ENCODE results near the gene TMC8.

TMC8 gene

DNA sequence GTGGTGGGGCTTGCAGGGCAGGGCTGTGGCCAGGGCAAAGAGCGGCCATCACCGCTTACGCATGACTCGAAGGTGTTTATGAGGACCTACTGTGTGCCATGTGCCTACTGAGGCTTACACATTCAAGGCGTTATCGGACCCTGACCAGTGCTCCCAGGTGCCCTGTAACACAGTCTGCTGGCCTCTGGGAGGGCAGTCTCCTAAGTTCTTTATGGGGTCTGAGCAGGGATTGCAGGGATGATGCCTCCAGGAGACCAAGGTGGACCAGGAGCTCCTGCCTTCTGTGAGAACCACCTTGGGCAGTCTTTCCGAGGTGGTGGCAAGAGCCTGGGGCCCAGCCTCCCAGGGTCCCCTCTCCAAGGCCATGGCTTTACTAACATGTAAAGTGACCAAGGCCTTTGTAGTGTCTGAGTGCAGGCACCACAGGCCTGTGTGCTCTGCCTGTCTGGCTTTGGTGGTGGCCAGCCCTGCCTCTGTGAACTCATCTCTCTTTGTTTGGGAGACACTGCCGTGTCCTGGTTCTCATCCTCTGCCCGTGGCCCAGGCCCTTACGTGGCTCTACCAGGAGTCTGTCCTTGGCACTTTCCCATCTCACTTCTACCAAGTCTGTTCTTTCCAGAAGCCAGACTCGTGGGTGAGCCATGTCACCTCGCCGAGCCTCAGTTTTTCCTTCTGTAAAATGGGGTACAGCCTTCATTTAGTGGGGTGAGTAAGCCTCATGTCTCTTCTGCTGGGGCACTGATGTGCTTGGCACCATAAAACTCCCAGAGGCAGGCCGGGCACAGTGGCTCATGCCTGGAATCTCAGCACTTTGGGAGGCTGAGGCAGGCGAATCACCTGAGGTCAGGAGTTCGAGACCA is 34.4 kb downstream of the TMC8 start:
- ChIA-PET POLR2A (interaction anchor here (1.3 to 1.6 kb wide), 2 partner anchors 23 to 35 kb away, joined by 3 read pairs; partner anchors contain the start of gene TMC8), CTCF (interaction anchor here (2.2 kb wide), 1 partner anchor 12 kb away, joined by 11 read pairs; no protein-coding TSS in a partner anchor)
- Histone ChIP-seq H3K36me3 (ENCODE audit: control insufficient read depth in 2 of 2, insufficient read depth in 1 of 2, low read length in 2 of 2) (no peaks in the 10 kb centered on the region), H3K4me3 (ENCODE audit: low read depth, low read length) (no peak overlapping the region), H3K9me3 (ENCODE audit: control insufficient read depth, insufficient read depth, low read depth, low read length) (no peaks in the 10 kb centered on the region), H3K4me1 (ENCODE audit: control insufficient read depth, insufficient read depth, low read length) (no peaks in the 10 kb centered on the region), H3K27ac (ENCODE audit: extremely low read depth, low read depth, low read length) (no peak overlapping the region)
- TF ChIP-seq ZNF350 (tag by site-specific recombination; IDR thresholded peaks at IDR 0.05) (no peak), ZNF530 (tag by site-specific recombination; IDR thresholded peaks at IDR 0.05; ENCODE audit: low read depth) (no peak), ZNF423 (tag by site-specific recombination; IDR thresholded peaks at IDR 0.05) (no peak), SP3 (tag by site-specific recombination; IDR thresholded peaks at IDR 0.05) (no peak)
- TF ChIP-seq, protein P1, sequence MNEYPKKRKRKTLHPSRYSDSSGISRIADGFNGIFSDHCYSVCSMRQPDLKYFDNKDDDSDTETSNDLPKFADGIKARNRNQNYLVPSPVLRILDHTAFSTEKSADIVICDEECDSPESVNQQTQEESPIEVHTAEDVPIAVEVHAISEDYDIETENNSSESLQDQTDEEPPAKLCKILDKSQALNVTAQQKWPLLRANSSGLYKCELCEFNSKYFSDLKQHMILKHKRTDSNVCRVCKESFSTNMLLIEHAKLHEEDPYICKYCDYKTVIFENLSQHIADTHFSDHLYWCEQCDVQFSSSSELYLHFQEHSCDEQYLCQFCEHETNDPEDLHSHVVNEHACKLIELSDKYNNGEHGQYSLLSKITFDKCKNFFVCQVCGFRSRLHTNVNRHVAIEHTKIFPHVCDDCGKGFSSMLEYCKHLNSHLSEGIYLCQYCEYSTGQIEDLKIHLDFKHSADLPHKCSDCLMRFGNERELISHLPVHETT (tag by site-specific recombination; IDR thresholded peaks at IDR 0.05), result no peak

DNA sequence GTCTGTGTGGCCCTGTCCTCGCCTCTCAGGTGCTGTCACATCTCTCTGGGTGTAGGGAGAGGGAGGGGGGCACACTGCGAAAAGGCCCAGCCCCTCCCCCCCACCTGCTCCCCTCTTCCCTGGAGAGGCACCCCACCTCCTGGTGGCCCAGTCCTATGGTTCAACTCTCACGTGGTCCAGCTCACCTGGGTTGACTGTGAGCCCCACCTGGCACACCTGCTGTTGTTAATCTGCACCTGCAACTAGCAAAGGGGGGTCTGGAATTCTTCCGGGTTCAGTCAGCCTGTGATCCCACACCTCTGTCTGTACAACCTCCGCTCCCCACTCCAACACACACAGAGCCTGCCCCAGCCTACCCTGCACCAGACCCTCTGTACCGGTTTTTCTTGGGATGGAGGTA is 35.8 kb downstream of the TMC8 start:
- ChIA-PET POLR2A (interaction anchor here (0.9 kb wide), 1 partner anchor 82 kb away, joined by 3 read pairs; no protein-coding TSS in a partner anchor), CTCF (interaction anchor here (1.0 kb wide), 1 partner anchor 153 kb away, joined by 3 read pairs; no protein-coding TSS in a partner anchor)

DNA sequence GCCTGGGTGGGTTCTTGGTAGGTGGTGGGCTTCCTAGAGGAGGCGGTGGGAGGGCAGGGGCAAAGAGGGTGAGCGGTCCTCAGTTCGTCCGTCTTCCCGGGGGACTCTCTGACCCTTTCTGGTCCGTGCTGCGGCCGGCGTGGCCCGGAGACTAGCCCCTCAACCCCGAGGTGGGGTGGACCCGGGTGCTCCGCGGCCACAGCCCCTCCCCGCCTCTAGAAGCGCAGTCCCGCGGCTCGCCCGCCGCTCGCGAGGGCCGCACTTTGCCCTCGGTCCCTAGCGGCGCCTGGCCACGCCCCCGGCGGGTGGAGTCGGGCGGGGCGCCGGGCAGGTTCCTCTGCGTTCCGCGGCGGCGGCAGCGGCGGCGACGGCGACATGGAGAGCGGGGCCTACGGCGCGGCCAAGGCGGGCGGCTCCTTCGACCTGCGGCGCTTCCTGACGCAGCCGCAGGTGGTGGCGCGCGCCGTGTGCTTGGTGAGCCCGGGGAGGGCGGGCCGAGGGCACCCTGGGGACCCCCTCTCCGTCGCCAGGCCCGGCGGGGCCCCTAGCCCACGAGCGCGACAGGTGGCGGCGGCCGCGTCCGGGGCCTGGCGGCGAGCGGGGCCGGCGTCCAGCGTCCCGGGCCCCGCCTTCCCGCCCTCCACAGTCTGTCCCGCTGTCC is 37.8 kb downstream of the TMC8 start, which contains the start of gene SYNGR2:
Gene SYNGR2 (plus strand): TSS at position 340 of the 661 bp plus-strand sequence. CDS start 36 bp downstream, at position 376.
- CTCF ChIA-PET, result no interaction called here
- H3K9me3 ChIP-seq (ENCODE audit: control insufficient read depth, insufficient read depth, low read depth, low read length), result no peaks in the 10 kb centered on the region
- POLR2A ChIA-PET, result interaction anchor here (0.7 to 4.6 kb wide), 4 partner anchors 10 to 27 kb away, joined by 3 to 47 read pairs (median 6); partner anchors contain the start of genes AFMID and TK1
- H3K36me3 ChIP-seq (ENCODE audit: control insufficient read depth in 2 of 2, insufficient read depth in 1 of 2, low read length in 2 of 2), result peaks cover 0 to 33% of the 10 kb centered on the region in 2 experiments; a peak in 2 of 3 replicates
- no peaks in the 10 kb centered on the region; the same call in 1 of the 2 replicates for H3K4me1 ChIP-seq (ENCODE audit: control insufficient read depth, insufficient read depth, low read length)
- H3K4me3 ChIP-seq (ENCODE audit: low read depth, low read length), result peak within 1 kb of the TSS; percentile 67
- H3K27ac ChIP-seq (ENCODE audit: extremely low read depth, low read depth, low read length), result peak within 1 kb of the TSS; percentile 78; the same call in 1 of the 2 replicates
- TF ChIP-seq ZEB2 (tag by site-specific recombination; IDR thresholded peaks at IDR 0.05) (no peak; the same call in none of the 2 replicates), ZNF324 (tag by site-specific recombination; IDR thresholded peaks at IDR 0.05) (no peak), ZNF530 (tag by site-specific recombination; IDR thresholded peaks at IDR 0.05; ENCODE audit: low read depth) (no peak), ZNF785 (tag by site-specific recombination; IDR thresholded peaks at IDR 0.05) (no peak), ZFP3 (tag by site-specific recombination; IDR thresholded peaks at IDR 0.05; ENCODE audit: low read depth) (no peak), HOXA7 (CRISPR knock-in tag; IDR thresholded peaks at IDR 0.05; ENCODE audit: borderline replicate concordance) (no peak), ZBTB48 (tag by site-specific recombination; IDR thresholded peaks at IDR 0.05) (peak; percentile 99), ZNF239 (tag by site-specific recombination; IDR thresholded peaks at IDR 0.05) (no peak), PRDM1 (tag by site-specific recombination; IDR thresholded peaks at IDR 0.05) (no peak)
- TF ChIP-seq, protein P2, sequence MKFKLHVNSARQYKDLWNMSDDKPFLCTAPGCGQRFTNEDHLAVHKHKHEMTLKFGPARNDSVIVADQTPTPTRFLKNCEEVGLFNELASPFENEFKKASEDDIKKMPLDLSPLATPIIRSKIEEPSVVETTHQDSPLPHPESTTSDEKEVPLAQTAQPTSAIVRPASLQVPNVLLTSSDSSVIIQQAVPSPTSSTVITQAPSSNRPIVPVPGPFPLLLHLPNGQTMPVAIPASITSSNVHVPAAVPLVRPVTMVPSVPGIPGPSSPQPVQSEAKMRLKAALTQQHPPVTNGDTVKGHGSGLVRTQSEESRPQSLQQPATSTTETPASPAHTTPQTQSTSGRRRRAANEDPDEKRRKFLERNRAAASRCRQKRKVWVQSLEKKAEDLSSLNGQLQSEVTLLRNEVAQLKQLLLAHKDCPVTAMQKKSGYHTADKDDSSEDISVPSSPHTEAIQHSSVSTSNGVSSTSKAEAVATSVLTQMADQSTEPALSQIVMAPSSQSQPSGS (tag by site-specific recombination; IDR thresholded peaks at IDR 0.05; ENCODE audit: low read depth), result no peak
- TF ChIP-seq, protein P3, sequence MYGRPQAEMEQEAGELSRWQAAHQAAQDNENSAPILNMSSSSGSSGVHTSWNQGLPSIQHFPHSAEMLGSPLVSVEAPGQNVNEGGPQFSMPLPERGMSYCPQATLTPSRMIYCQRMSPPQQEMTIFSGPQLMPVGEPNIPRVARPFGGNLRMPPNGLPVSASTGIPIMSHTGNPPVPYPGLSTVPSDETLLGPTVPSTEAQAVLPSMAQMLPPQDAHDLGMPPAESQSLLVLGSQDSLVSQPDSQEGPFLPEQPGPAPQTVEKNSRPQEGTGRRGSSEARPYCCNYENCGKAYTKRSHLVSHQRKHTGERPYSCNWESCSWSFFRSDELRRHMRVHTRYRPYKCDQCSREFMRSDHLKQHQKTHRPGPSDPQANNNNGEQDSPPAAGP (tag by site-specific recombination; IDR thresholded peaks at IDR 0.05), result peak; percentile 86
- TF ChIP-seq, protein P4, sequence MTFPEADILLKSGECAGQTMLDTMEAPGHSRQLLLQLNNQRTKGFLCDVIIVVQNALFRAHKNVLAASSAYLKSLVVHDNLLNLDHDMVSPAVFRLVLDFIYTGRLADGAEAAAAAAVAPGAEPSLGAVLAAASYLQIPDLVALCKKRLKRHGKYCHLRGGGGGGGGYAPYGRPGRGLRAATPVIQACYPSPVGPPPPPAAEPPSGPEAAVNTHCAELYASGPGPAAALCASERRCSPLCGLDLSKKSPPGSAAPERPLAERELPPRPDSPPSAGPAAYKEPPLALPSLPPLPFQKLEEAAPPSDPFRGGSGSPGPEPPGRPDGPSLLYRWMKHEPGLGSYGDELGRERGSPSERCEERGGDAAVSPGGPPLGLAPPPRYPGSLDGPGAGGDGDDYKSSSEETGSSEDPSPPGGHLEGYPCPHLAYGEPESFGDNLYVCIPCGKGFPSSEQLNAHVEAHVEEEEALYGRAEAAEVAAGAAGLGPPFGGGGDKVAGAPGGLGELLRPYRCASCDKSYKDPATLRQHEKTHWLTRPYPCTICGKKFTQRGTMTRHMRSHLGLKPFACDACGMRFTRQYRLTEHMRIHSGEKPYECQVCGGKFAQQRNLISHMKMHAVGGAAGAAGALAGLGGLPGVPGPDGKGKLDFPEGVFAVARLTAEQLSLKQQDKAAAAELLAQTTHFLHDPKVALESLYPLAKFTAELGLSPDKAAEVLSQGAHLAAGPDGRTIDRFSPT (tag by site-specific recombination; IDR thresholded peaks at IDR 0.05), result no peak; the same call in 1 of the 2 replicates
- TF ChIP-seq, protein P5, sequence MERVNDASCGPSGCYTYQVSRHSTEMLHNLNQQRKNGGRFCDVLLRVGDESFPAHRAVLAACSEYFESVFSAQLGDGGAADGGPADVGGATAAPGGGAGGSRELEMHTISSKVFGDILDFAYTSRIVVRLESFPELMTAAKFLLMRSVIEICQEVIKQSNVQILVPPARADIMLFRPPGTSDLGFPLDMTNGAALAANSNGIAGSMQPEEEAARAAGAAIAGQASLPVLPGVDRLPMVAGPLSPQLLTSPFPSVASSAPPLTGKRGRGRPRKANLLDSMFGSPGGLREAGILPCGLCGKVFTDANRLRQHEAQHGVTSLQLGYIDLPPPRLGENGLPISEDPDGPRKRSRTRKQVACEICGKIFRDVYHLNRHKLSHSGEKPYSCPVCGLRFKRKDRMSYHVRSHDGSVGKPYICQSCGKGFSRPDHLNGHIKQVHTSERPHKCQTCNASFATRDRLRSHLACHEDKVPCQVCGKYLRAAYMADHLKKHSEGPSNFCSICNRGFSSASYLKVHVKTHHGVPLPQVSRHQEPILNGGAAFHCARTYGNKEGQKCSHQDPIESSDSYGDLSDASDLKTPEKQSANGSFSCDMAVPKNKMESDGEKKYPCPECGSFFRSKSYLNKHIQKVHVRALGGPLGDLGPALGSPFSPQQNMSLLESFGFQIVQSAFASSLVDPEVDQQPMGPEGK (tag by site-specific recombination; IDR thresholded peaks at IDR 0.05), result peak; percentile 87

More for the DNA sequence above, 35.8 kb downstream of the TMC8 start:
- TF ChIP-seq TCF7L2 (IDR thresholded peaks at IDR 0.05; ENCODE audit: borderline replicate concordance, low read depth, low read length) (no peak), ZNF16 (tag by site-specific recombination; IDR thresholded peaks at IDR 0.05; ENCODE audit: low read depth) (no peak), ZNF146 (tag by site-specific recombination; IDR thresholded peaks at IDR 0.05) (no peak), SCRT1 (tag by site-specific recombination; IDR thresholded peaks at IDR 0.05; ENCODE audit: borderline replicate concordance) (no peak), BCL11A (tag by site-specific recombination; IDR thresholded peaks at IDR 0.05; ENCODE audit: low read depth) (no peak), ZNF404 (tag by site-specific recombination; IDR thresholded peaks at IDR 0.05) (no peak), ZNF621 (tag by site-specific recombination; IDR thresholded peaks at IDR 0.05) (no peak), GFI1B (tag by site-specific recombination; IDR thresholded peaks at IDR 0.05) (no peak), MYNN (tag by site-specific recombination; IDR thresholded peaks at IDR 0.05; ENCODE audit: borderline replicate concordance) (no peak)
- Histone ChIP-seq H3K27ac (ENCODE audit: extremely low read depth, low read depth, low read length) (no peak overlapping the region), H3K4me3 (ENCODE audit: low read depth, low read length) (no peak overlapping the region), H3K36me3 (ENCODE audit: control insufficient read depth in 2 of 2, insufficient read depth in 1 of 2, low read length in 2 of 2) (peaks cover 0 to 13% of the 10 kb centered on the region in 2 experiments; a peak in 1 of 3 replicates), H3K4me1 (ENCODE audit: control insufficient read depth, insufficient read depth, low read length) (no peaks in the 10 kb centered on the region), H3K9me3 (ENCODE audit: control insufficient read depth, insufficient read depth, low read depth, low read length) (no peaks in the 10 kb centered on the region)
